DOHH2 (cell line): ENCODE data around the gene LCN2.

Experiments
- H3F3A ChIP-seq: fragments of 200-600 bp; sonication (generic), shearing (Covaris generic); 2 replicates; pipeline ENCODE4 v1.6.0; 2016; ENCODE audit warnings: antibody characterized with exemption, mild to moderate bottlenecking; ENCODE audit not compliant: control insufficient read depth, insufficient read depth
- H3K27ac ChIP-seq: fragments of 200-600 bp; sonication (generic); 2 replicates; pipeline ENCODE4 v1.5.1; 2014; ENCODE audit warnings: low read depth, mild to moderate bottlenecking, low read length, moderate library complexity
- H3K27me3 ChIP-seq: fragments of 200-600 bp; sonication (generic); 2 replicates; pipeline ENCODE4 v1.6.1; 2014; ENCODE audit warnings: mild to moderate bottlenecking, low read length, mixed read lengths; ENCODE audit not compliant: control insufficient read depth
- H3K36me3 ChIP-seq: fragments of 200-600 bp; sonication (generic); 2 replicates; pipeline ENCODE4 v1.6.1; 2014; ENCODE audit warnings: mild to moderate bottlenecking, low read length, moderate library complexity, mixed read lengths; ENCODE audit not compliant: control insufficient read depth
- H3K4me1 ChIP-seq: fragments of 200-600 bp; sonication (generic); 2 replicates; pipeline ENCODE4 v1.6.1; 2014; ENCODE audit warnings: mild to moderate bottlenecking, low read length, mixed read lengths; ENCODE audit not compliant: control insufficient read depth
- H3K4me2 ChIP-seq: fragments of 200-600 bp; sonication (generic); 2 replicates; pipeline ENCODE4 v1.6.0; 2014; ENCODE audit warnings: mild to moderate bottlenecking, low read length, moderate library complexity
- H3K4me3 ChIP-seq: fragments of 200-600 bp; sonication (generic); 2 replicates; pipeline ENCODE4 v1.5.1; 2014; ENCODE audit warnings: mild to moderate bottlenecking, low read length, mixed read lengths
- H3K79me2 ChIP-seq: fragments of 200-600 bp; sonication (generic); 2 replicates; pipeline ENCODE4 v1.6.1; 2014; ENCODE audit warnings: mild to moderate bottlenecking, low read length, mixed read lengths; ENCODE audit not compliant: control insufficient read depth
- H3K9me2 ChIP-seq: fragments of 200-600 bp; sonication (generic); replicated peaks from 2 replicates; pipeline ENCODE4 v1.6.1; 2014; ENCODE audit warnings: mild to moderate bottlenecking, low read length, mixed read lengths; ENCODE audit not compliant: control insufficient read depth
- H3K9me3 ChIP-seq: fragments of 200-600 bp; sonication (generic); 2 replicates; pipeline ENCODE4 v1.6.1; 2014; ENCODE audit warnings: antibody characterized with exemption, low read length, mixed read lengths; ENCODE audit not compliant: control insufficient read depth, insufficient read depth
- H4K20me1 ChIP-seq: fragments of 200-600 bp; sonication (generic); 2 replicates; pipeline ENCODE4 v1.6.0; 2014; ENCODE audit warnings: low read depth, mild to moderate bottlenecking, antibody characterized with exemption, low read length, moderate library complexity; ENCODE audit not compliant: control insufficient read depth, insufficient read depth
- CTCF ChIP-seq: fragments of 200-600 bp; sonication (generic); IDR thresholded peaks from one replicate; pipeline ENCODE4 v1.5.1; 2014; ENCODE audit warnings: antibody characterized with exemption, mild to moderate bottlenecking, low read depth, low read length; ENCODE audit not compliant: poor library complexity, severe bottlenecking
- EZH2phosphoT487 ChIP-seq: fragments of 200-600 bp; sonication (generic); IDR thresholded peaks from 2 replicates; pipeline ENCODE4 v1.6.1; 2017; ENCODE audit warnings: borderline replicate concordance, mild to moderate bottlenecking, antibody characterized with exemption, low read length, moderate library complexity, mixed read lengths

Gene LCN2

GRCh38 chr9:128152133-128153059 is 3.1 kb downstream of the LCN2 start:
- no peak overlapping the region for H3K27ac ChIP-seq
- H3K4me2 ChIP-seq: no peak overlapping the region
- no peak overlapping the region for H3K4me3 ChIP-seq
- H3K79me2 ChIP-seq: no peaks in the 10 kb centered on the region
- H3K9me3 ChIP-seq: no peaks in the 10 kb centered on the region
- TF ChIP-seq CTCF: no peak
- no peak for TF ChIP-seq EZH2phosphoT487
- no peaks in the 10 kb centered on the region for H4K20me1 ChIP-seq
- H3K36me3 ChIP-seq: no peaks in the 10 kb centered on the region
- no peaks in the 10 kb centered on the region for H3K4me1 ChIP-seq
- no peaks in the 10 kb centered on the region for H3K27me3 ChIP-seq
- H3K9me2 ChIP-seq: no peaks in the 10 kb centered on the region
- H3F3A ChIP-seq: no peaks in the 10 kb centered on the region

- Histone ChIP-seq H3K4me1 (no peaks in the 10 kb centered on the region), H3K79me2 (no peaks in the 10 kb centered on the region), H3K4me3 (no peak overlapping the region), H3K27ac (no peak overlapping the region), H3K4me2 (no peak overlapping the region), H3K9me3 (no peaks in the 10 kb centered on the region), H3K9me2 (no peaks in the 10 kb centered on the region), H3K36me3 (no peaks in the 10 kb centered on the region), H3F3A (no peaks in the 10 kb centered on the region), H4K20me1 (no peaks in the 10 kb centered on the region), H3K27me3 (no peaks in the 10 kb centered on the region)
- TF ChIP-seq EZH2phosphoT487: no peak
- TF ChIP-seq CTCF: no peak
Observed at GRCh38 chr9:128153060-128153946, 4.0 kb downstream of the LCN2 start.

GRCh38 chr9:128153947-128154695 is 4.9 kb downstream of the LCN2 start:
- no peaks in the 10 kb centered on the region for H3F3A ChIP-seq
- H3K27me3 ChIP-seq: no peaks in the 10 kb centered on the region
- no peak overlapping the region for H3K4me2 ChIP-seq

More at GRCh38 chr9:128153947-128154695, 4.9 kb downstream of the LCN2 start:
- Histone ChIP-seq H3K4me3 (no peak overlapping the region), H3K9me3 (no peaks in the 10 kb centered on the region), H3K9me2 (no peaks in the 10 kb centered on the region), H3K79me2 (no peaks in the 10 kb centered on the region), H3K27ac (no peak overlapping the region), H4K20me1 (no peaks in the 10 kb centered on the region), H3K36me3 (no peaks in the 10 kb centered on the region), H3K4me1 (peaks cover under 1% of the 10 kb centered on the region)
- no peak for TF ChIP-seq EZH2phosphoT487
- no peak for TF ChIP-seq CTCF
